GM19395 (cell line): ENCODE results near the gene APBB2.
"Not testable (repeated sequence)": the region's sequence is repeated elsewhere in the genome, so short reads cannot be mapped to it uniquely, and the experiment has no call there.

Source experiments
- ATAC-seq: cut with Tn5 transposase; IDR thresholded peaks from one replicate; pipeline ENCODE4 v1.9.1; 2021; ENCODE audit warnings: mild to moderate bottlenecking, moderate library complexity; ENCODE audit not compliant: unreplicated experiment

The APBB2 gene

DNA sequence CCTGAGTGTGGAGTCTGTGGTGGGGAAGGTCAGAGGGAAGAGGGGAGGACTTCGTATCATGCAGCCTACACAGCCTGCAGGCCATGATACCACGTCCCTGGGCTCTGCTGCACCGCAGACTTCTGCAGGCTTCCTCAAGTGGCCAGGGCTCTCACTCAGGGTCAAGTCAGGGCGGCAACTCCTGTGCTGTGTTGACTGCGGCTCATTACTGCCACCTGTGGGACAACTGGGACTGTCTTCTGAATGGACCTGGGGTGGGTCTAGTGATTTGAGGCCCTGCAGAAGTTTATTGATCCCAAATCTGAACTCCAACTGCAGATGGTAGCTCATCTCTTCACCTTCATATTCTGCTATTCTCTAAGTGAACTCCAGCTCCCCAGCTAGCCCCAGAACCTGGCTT is 297.5 kb downstream of the APBB2 start:
- peak; percentile 90 for ATAC-seq

DNA sequence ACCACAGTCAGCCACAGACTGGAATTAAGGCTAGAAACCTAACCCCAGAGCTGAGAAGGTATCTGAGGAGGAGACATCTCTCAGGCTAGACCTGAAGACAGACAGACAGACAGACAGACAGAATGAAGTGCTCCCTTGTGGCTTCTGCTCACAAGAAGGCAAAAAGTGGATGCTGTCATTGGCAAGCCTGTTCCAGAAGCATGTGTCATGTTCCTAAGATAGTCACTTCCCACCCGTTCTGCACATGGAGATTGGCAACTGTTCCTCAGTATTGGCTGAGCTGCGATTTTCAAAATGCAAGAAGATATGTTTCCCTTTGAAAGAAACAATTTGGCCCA is 298.2 kb downstream of the APBB2 start:
- no peak for ATAC-seq

DNA sequence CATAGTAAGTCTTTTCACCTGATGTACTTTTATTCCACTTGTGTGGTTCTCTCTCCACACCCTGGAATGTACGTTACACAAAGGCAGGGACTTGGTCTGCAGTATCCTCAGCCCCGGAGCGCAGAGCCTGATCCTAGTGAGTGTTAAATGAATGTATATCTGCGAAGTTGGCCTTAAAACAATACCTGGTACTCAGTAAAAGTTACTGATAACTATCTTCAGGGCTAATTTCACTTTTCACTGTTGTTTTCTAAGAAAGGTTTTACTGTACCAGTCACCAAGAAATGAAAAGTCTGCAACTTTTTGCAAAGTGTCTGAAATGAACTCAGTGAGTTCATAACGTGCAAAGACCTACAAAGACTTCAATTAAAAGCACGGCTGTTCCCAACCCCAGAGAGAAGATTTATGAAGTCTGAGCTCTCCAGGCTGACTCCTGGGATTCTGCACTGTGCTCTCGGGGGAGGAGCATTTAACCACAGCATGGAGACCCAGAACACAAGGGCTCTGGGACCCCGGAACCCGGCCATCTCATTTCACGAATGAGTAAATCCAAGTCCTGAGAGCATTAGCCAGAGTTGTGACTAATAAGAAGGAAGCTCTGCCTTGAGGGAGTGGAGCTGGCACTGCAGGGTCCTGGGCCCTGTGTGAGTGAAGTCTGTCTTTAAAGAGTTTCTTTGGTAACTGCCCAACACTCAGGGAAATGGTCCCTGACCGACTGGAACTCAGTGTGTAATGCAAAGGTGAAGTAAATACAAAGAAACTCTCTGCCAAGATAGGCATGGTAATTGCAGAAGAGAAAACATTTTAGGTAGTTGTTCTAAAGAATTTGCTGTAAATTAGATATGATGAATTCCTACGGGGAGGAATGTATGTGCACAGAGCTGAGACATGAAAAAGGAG is 298.8 kb downstream of the APBB2 start:
- ATAC-seq, result no peak

DNA sequence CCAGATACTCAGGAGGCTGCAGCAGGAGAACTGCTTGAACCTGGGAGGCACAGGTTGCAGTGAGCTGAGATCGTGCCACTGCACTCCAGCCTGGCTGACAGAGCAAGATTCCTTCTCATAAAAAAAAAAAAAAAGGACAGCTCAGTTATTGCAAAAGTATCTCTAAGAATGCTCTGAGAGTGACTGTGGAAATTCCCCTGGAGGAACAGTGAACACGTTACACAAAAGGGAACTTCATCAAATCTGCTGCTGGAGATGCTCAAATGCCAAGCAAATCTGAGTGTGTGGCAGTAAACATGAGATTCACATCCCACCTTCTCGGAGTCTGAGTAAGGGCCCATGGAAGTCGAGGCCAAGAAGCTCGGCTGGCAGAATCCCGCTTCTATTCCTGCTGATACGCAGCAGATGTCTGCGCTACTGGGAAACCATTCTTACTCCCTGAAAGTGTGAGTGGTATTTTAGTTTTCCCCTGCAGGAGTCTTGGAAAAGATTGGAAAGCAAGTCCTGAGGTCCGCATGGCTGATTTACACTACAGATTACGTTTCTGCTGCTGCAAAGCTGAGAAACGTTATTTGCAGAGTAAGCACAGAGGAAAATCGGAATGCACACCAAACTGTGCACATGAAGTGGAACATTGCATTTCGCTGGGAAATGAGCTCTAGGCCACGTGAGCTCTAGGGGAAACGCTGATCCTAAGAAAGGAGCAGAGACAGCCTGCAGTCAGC is 301.7 kb downstream of the APBB2 start:
- no peak for ATAC-seq

DNA sequence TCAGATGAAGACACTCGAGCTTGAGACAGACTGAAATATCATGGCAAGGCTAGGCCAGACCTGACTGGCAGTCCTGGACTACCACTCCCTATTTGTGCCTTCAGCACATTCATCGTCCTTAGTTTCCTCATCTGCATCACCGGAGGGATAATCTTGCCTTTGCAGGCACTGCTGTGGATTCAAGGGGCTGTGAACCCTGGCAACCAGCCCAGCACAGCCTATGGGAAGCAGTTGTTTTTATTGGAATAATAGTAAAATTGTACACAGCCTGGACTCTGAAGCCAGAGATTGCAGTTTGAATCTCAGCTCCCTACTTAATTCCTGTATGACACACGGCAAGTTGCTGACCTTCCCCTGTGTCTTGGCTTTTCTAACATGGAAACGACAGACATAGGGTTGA is 303.6 kb downstream of the APBB2 start:
- ATAC-seq, result no peak

DNA sequence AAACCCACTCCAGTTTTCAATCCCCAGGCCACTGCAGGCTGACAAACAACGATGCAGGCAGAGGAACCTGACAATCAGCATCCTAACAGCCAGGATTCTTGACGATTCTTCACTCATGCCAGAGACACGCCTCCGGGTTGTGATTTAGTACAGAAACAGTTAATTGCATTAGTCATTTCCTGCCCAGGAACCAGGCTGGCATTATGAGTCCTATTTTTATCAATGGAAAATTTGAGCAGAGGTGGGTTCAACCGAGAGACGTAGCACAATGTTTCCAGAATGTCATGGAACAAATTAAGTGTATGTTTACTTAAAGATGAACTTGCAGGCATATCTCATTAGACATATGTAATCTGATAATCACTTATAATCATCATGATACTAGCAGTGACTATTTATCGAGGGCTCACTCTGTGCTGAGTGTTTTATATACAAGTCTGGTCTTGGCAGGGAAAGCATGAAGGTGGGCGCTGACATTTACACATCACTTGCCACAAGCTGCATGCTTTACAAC is 304.9 kb downstream of the APBB2 start:
- ATAC-seq, result no peak

DNA sequence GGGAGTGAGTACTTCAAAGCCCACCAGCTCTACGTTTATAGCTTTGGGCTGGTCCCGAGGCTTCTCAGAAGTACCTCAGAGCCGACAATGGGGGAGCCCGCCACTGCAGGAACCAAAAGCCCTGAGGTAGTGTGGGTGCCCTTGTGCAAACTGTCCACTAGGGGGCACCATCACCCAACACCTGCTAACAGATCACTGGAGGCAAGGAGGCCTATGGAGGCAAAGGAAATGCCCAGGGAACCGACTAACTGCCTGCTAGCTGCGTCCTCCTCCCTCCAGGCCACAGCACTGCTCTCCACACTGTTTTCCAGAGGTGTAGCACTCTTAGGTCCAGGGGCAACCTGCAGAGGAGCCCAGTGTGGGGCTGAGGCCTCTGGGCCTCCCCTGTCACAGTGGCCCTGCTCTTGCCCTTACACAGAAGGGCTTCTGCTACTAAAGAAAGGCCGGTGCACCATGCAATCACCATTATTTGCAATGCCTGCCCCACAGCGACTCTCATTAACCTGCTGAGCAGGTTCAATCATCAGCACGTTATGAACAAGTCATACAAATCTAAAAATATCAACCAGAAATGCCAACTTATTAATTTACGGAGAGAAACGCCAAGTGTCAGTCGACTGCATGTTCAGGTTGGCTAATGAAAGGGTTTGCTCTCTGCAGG is 305.5 kb downstream of the APBB2 start:
- peak; percentile 96 for ATAC-seq

DNA sequence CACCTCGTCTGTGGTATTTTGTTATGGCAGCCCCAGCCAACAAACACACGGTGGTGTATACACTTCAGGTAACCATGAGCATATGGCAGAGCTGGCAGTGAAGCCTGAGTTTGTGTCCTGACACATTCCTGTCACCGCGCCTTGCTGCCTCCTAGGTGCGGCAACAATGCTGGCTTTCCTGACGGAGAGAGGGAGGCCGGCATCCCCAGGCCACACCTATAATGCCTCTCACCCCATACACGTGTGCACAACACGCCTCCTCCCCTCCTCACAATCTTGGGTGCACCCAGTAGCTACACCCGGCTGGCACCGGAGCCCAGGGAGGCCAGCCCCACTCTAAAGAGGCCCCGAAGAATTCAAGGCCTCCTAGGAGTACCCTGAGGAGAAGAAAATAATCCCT is 306.0 kb downstream of the APBB2 start:
- peak; percentile 24 for ATAC-seq

DNA sequence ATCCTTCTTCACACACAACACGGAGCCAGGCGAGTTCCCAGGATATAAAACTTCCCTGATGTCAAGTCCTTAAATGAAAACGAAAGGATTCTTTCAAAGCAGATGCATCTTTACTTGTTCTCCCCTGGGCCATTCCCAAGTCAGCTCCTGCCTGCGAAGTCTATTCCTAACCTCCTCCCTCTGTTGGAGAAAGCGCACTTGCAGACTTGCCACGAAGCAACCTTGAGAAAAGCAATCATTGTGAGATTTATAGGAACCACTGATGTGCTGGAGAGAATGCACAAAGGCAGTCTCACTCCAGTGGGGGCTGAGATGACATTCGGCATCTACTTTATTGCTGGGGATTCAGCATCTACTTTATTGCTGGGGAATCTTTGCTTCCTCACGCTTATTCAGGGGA is 308.9 kb downstream of the APBB2 start:
- no peak for ATAC-seq

DNA sequence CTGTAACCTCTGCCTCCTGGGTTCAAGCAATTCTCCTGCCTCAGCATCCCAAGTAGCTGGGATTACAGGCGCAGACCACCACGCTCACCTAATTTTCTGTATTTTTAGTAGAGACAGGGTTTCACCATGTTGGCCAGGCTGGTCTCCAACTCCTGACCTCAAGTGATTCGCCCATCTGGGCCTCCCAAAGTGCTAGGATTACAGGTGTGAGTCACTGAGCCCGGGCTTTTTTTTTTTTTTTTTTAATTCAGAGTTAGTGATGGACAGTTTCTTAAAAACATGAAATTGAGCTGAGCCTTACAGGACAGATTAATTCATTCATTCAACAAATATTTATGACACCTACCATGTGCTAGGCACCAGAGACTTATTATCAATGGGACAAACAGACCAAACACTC is 313.8 kb downstream of the APBB2 start:
- not testable (repeated sequence) for ATAC-seq

DNA sequence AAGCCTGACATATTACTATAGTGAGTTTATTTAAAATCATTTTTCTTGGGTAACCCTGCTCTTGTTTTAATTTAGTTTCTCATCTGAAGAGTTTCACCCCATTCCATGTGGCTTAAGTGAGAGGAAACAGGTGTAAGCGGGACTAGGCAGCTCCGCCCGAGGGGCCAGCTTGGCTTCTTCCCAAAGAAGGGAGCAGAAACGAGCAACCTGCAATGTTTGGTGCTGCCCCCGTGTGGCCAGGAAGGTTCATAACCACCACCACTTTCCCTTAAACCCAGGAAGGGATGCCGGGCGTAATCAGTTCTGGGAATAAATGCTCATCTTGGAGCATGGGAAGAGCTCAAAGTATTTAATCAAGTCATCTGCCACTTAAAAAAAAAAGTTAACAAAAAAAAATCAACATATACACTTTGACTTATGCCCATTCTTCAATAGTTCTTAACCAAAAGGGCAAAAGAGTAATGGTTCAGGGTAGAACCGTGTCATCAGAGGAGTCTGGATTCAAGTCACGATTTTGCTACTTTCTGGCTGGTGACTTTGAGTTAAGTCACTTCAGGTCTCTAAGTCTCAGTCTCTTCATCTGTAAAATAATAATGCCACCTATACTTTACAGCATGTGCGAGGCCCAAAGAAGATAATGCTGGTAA is 316.7 kb downstream of the APBB2 start:
- ATAC-seq, result peak; percentile 89

DNA sequence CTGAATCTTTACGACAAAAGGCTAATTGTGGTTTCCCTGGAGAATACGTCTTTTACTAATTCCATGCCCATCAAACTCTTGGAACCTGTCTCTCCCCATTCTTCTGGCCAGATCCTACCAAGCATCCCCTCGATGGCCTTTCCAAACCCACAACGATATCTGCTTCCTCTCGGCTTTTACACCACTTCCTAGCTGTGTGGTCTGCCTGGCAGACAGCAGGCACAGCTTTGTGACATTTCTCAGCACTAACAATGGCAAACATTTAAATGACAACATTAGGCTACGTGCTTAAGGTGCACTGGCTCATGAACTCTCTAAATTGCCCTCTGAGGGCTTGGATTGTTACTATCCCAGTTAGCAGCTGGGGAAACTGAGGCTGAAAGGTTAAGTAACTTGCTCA is 323.6 kb downstream of the APBB2 start:
- ATAC-seq, result no peak

DNA sequence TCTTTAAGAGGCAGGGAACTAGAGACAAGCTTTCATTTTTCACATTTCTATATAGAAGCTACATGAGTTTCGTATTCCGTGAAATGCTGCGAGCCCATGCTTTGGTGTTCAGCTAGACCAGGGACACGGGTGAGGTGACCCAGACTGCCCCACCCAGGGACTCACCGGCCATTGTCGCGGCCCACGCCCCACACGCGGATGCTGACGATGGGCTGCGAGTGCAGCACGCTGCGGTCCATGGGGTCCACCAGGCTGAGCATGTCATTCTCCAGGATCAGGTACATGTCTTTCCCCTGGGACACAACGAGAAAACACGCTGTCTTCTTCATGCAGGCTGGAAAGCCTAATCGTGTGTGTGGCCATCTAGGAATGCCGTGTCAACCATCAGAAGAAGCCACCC is 324.1 kb downstream of the APBB2 start:
- no peak for ATAC-seq

DNA sequence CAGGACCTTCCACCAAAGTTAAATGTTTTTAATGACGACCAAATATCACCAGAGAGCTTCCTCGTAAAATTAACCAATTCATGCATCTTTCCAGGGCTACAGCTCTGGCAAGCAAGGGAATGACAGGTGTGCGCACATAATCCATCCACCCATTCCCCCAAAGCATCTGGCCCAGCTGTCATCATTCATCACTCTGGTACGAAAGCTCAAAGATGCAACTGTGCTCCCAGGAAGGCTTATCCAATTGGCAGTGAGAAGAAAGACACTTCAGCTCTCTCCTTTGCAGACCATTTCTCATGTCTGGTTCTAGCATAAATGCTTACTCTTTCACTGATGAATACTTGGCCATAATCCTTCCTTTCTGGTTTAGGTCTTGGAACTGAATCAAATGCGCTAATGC is 325.4 kb downstream of the APBB2 start:
- ATAC-seq, result no peak

DNA sequence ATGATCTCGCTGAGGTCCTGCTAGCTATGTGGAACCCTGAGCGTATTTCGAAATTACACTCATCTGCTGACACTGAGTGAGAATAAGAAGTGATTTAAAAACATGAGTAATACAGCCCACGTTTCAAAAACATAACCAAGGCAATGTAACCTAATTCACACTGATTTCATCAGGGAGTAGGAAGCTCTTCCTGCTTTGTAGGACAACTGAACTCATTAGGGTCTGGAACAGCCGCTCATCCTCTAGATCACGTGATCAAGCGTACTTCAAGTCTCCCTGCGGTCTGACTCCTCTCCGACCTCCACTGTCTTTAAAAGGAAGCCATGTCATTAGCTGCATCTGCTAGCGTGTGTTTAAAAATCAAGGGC is 326.6 kb downstream of the APBB2 start:
- ATAC-seq, result no peak

DNA sequence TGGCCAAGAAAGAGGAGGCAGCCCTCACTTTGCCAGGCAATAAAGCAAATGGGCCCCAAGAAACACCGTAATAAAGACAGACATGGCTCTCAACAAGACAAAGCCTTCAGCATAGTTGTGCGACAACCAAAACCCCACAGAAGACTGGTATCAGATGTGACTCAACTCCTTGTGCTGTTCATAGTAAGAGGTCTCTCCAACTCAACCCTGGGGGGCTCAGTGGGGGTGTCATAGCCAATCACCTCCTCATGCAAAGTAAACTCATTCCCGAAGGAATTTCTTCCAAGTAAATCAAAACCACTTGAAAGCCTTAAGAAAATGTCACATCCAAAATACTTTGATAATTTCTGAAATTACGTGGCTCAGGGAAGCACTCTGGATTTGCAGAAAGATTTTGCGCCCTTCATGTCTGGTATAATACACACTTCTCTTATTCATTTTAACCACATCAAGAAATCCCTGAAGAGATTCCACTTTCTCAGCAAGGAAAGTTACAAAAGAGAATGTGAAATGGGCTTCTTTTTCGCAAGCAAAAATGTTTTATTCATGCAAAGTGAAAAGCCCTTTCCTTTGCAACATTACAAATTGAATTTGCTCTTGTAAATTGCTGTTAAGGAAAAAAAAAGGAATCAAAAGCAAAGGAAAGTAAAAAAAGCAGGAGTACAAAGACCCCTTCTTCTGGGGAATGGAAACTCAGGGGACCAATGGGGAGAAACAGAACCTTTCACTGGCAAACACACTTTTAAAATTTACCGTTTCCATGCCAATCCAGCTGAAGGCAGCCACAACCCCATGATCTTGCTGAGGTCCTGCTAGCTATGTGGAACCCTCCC is 327.2 kb downstream of the APBB2 start:
- ATAC-seq, result no peak

DNA sequence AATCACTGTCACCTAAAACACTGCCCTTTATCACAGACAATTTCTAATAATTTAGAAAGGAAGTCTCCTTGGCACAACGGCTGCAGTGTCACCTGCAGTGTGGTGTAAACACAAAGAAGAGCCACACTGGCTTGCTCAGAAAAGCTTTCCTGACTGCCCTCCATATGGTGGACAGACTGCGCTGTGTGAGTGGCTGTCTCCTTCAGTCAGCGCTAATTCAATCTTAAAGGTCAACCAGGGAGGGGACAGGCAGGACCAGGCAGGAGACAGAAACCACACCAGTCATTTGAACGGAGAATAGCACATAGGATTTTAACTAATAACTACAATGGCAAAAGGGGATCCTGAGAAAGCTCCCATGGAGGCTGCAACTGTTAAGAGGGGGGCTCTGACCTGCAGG is 332.5 kb downstream of the APBB2 start:
- ATAC-seq, result no peak

DNA sequence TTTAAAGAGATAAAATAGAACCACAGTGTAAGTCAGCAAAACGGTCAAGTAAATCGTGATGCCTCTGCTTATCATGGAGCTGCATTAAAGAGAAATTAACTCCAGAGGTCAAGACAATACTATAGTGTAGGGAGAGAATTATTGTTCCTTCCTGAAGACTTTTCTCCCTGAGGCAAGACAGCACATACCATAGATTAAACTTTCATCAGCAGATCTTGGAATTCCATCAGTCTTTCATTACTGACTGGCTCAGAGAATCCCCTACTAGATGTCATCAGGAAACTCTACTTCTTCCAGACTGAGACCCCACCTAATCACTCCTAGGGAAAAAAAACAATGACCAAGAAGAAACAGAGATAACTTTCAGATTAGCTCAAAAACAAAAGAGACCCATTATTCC is 333.2 kb downstream of the APBB2 start:
- ATAC-seq, result no peak

DNA sequence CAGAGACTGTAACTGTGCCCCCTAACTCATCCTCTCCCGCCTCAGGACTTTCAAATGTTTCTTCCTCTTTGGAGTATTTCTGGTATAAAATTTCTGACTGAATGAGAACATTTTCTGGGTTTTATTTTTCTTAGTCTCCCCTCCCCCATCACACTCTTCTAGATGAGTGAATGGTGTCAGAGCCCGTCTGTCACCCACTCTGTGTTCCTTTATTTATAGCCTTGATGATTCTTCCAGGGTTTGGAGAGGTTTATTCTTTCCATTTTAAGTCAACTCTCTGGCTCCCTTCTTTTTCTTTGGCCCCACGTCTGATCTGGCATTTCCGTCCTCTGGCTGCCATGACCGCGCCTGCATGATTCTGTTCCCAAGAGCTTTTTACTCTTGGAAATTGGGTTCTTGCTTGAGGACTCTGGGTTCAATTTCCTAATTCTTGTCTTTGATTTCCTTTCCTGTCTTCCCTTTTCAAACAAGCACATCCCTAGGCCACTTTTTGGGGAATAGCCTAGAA is 335.7 kb downstream of the APBB2 start:
- no peak for ATAC-seq

DNA sequence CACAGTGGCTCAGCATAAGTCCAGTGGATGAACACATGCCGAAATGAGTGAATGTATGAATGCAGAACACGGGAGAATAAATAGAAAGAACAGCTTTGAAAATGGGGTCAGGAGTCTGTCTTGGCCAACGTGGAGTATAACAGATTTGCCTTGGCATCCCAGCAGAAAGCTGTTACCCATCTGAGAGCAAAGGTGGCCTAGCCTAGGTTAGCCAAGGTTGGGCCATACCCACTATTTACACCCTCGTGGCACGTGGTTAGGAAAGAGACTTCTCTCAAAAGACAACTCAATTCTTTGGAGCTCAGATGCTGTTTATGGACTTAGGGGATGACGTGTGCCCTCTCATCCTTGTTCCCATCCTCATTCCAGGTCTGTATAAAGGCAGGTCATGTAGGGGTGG is 337.3 kb downstream of the APBB2 start:
- no peak for ATAC-seq
